HG02938 (cell line): ENCODE data around the gene ASPDH.

Experiments used
- ATAC-seq: cut with Tn5 transposase; IDR thresholded peaks from one replicate; pipeline ENCODE4 v1.9.1; 2021; ENCODE audit warnings: mild to moderate bottlenecking, moderate library complexity; ENCODE audit not compliant: unreplicated experiment

ASPDH gene

DNA sequence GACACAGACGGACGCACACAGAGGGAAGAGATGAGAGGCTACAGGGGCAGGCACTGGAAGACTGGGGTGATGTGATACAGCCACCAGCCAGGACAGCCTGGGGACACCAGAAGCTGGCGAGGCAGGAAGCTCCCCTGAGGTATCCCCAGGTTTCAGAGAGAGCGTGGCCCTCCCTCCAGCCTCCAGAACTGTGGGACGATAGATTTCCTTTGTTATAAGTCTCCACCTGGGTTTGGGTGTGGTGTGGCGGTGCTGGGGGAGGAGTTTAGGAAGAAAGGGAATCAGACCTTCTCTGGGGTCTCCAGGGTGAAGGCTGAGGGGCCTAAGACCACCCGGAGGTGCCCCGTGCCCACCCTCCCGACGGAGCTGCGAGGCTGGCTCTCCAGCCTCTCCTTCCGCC lies 2.7 kb upstream of the ASPDH start:
- ATAC-seq: no peak

DNA sequence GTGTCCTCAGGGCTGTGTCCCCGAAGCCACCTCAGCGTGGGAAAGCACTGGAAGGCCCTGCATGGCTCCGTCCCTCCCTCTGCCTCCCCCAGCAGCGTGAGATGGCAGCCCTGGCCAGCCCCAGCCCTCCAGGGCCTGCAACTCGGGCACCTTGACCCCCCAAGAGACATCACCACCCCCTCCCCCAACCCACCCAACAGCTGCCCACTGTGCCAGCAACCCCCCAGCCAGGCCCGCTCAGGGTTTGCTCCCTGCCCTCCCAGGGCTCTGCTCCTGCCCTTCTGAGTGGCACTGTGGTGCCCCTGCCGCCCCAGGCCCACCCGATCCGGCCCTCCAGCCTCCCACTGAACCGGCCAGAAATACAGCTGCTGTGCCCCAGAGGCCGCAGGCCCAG lies 1.5 kb upstream of the ASPDH start:
- ATAC-seq: no peak

DNA sequence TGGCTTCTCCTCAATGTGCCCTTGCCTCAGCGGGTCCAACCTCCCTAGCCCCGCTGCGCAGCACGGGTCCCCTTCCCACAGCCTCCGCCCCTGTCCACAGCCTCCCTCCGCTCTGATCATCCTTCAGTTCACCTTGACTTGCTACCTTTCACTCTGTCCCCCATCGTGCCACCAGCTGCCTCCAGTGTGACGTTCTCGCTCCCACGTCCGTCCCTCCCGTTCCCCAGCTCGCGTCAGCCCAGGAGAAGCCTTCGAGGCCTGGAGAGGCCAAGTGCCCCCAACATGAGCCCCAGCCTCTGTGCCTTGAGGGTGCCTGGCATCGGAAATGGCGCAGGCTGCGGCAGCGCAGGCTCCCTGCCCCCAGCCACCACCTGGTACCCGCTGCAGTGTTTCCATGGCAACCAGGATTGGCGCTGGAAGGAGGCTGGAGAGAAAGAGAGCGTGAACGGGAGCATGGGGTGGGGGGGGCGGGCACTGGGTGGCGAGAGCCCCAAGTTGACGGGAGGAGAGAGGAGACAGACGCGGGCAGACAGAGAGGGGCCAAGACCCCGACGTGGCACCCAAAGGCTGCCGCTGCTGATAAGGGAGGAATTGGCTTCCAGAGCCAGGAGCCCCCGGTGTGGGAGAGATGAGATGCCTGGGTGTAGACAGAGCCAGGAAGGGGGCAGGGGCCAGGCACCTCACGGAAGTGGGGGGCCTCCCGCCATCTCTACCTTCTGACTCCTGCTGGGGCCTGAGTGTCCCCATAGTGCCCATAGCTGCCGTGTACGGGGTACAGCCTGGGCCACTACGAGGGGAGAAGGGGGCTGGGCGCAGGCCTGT lies 844 bp upstream of the ASPDH start:
- ATAC-seq: no peak

DNA sequence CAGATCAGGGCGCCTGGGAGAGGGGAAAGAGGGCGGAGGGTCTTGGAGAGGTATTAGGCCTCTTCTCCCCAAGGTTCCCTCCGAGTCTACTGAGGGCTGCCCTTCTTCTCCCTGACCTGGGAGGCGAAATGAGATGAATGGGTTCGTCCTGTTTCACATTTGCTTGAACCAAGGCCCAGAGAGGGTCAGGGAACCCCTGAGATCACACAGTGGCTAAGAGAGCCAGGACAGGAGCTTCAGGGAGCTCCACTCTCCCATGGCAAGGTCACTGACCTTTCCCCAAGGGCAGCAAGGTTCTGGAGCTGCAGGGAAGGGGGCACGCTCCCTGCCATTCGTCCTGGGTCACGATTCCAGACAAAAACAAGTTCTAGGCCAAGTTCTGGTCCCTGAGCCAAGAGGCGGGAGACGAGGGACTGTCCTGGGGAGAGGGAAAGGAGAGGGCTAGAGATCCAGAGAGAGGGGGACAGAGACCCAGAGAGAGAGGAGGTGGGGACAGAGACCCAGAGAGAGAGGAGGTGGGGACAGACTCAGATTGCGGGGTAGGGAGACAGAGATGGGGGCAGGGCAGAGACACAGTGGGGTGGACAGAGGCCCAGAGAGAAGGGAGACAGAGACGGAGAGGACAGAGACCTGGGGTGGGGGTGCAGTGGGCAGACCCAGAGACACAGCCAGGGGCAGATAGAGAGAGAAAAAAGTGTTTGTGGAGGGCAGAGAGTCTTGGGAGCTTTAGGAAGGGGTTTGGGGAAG lies 541 bp downstream of the ASPDH start:
- no peak for ATAC-seq

DNA sequence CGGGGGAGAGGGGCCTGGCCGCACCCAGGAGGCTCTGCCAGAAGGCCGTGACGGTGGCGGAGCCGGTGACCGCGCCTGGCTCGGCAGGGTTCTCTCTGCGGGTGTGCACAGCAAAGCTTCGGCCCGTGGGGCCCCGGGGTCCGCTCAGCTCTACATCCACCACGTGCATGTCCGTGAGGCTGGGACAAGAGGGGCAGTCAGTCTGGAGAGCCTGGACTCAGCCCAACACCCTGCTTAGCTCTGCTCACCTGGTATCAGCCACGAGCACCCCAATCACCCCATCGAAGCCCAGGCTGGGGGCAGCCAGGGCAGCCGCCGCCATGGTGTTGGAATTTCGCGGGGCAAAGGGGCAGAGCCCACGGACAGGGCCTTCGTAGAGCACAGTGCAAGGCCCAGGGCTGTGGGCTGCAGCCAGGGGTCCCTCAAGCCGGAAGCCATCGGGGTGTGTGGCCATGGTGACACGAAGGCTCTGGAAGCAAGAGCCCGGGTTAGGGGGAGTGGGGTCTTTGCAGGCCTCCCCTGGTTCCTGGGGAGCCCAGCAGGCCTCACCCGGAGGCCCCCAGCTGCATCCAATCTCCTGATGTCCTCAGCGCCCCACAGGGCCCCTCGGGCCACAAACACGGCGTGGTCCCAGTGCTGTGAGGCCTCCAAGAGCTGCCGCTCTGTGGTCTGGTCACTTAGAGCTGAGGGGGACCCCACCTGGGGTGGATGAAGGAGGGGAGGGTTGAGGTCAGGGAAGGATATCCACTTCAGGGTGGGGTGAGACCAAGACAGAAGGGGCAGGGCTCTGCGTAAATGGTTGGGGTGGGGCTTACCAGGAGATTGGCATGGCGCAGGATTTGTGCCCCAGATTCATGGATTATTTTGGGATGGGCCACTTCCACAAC lies 1.4 kb downstream of the ASPDH start:
- ATAC-seq: no peak

DNA sequence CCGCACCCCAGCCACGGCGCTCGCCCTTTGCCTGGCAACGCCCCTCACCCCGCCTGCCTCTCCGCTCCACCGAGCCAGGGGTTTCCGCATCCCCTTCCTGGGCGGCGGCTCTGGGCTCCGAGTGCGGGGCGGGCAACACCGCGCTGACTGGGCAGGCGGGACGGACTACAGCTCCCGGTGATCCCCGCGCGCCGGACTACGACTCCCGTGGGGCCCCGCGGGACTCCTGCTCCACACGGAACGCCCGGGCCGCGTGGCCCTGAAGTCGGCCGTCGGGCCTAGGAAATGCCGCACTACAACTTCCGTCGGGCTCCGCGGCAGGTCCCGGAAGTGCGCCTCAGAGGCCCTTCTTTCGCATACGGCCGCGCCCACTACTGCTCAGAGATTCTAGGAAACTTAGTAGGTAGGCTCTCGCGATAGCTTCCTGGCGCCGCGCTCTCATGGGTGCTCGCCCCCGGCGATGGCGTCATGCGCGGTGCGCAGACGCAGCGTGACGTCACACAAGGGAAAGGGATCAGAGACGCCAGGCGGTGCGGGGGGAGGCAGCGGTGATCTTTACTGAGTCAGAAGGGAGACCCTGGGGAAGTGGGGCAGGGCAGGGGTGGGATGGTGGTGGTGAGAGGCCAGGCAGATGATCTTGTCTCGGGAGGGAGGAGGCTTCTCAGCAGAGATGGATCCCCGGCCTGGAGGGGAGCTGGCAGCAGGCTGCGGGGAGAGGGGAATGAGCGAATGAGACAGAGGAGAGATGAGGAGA lies 2.5 kb downstream of the ASPDH start, which contains the start of gene JOSD2:
JOSD2 (minus strand) TSS at position 123 of the 754 bp plus-strand sequence. CDS start 760 bp downstream, outside the sequence.
- ATAC-seq: peak; percentile 85

DNA sequence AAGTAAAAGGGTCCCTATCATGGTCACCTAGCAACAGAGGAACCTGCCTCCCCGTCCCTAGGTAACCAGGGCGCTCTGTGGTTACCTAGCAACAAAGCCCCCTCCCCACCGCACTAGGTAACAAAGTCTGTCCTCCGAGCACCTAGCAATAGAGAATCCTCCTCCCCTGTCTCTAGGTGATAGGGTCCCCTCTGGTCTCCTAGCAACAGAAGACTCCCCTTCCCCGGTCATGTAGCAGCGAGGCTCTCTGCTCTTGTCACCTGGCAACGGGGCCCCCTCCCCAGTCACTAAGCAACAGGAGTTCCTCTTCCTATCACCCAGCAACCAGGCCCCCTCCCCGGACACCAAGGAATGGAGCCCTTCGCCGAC lies 3.0 kb downstream of the ASPDH start:
- no peak for ATAC-seq

DNA sequence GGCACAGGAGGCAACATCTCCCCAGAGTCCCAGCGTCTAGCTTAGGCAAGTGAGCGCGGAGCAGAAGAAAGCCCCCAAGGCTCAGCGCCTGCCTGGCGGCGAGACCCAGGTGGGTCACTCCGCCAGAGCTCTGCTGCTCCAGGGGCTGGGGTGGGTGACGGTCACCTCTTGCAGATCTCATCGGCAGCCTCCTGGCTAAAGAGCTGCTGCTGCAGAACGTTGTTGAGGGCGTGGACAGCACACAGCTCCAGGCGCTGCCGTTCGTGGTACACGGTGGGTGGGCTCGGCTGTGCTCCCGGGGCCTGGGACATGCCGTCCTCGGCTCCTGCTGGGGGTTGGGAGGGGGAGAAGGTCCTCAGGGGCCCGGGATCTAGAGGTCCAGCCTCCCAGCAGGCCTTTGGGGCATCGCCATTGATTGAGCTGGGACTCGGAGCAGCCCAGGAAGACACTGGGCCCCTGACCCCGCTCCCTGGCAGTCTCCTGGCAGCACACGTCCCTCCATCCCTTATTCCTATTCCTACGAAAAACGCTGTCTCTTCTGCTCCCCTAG lies 3.5 kb downstream of the ASPDH start:
- no peak for ATAC-seq

DNA sequence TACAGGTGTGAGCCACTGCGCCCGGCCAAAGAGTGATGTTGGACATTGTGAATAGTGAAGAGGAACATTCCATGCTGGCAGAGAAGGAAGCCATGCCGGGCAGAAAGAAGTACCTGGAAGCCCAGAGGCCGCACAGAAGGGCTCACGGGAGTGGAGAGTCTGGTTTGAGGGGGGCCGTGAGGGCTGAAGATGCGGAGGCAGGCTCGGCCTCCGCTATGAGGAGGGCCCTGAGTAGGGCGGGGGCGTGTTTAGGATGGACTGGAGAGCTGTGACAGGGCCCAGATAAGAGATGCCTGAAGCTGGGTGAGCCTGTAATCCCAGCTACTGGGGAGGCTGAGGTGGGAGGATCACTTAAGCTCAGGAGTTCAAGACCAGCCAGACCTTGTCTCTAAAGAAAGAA lies 4.3 kb downstream of the ASPDH start:
- ATAC-seq: no peak

DNA sequence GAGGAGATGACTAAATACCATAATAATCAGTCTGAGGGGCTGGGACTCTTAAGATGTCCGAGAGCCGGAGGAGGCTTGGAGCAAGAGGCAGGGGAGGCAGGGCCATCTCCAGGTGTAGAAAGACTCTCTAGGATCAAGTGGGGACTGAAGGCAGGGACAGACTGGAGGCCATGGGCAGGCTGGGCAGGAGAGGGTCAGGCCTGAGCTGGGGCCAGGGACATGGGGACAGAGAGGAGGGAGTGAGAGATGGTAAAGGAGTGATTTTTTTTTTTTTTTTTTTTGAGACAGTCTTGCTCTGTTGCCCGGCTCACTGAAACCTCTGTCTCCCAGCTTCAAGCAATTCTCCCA lies 4.9 kb downstream of the ASPDH start:
- no peak for ATAC-seq

DNA sequence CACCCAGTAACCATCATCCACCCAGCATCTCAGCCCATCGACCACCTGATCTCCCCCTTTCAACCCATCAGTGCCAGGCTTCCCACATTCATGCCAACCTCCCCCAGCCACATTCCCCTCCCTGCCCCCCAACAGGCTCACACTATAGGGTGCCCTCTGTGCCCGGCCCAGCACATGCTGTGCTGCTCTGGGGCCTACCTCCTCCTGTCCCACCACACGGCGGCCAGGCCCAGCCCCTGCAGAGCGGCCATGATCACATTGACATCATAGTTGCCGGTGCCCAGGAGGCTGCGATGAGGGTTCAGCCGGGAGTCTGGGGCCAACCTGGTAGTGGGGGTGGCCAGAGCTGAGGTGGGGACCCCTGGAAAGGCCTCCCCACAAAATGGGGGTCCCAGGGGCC lies 6.3 kb downstream of the ASPDH start:
- ATAC-seq: no peak

DNA sequence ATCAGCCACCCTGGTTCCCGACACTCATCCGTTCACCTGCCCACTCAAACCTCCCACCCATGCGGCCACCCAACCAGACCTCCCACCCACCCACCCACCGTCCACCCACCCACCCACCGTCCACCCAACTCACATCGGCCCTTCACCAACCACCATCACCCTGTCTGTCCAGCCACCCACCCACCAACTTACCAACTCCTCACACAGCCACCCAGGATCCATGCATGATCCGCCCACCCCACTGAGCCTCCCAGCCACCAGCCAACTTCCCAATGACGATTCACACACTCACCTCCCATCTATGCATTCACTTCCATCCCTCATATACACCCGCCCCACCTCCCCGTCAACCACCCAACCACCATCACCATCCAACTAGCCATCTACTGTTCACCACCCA lies 7.0 kb downstream of the ASPDH start:
- ATAC-seq: no peak

DNA sequence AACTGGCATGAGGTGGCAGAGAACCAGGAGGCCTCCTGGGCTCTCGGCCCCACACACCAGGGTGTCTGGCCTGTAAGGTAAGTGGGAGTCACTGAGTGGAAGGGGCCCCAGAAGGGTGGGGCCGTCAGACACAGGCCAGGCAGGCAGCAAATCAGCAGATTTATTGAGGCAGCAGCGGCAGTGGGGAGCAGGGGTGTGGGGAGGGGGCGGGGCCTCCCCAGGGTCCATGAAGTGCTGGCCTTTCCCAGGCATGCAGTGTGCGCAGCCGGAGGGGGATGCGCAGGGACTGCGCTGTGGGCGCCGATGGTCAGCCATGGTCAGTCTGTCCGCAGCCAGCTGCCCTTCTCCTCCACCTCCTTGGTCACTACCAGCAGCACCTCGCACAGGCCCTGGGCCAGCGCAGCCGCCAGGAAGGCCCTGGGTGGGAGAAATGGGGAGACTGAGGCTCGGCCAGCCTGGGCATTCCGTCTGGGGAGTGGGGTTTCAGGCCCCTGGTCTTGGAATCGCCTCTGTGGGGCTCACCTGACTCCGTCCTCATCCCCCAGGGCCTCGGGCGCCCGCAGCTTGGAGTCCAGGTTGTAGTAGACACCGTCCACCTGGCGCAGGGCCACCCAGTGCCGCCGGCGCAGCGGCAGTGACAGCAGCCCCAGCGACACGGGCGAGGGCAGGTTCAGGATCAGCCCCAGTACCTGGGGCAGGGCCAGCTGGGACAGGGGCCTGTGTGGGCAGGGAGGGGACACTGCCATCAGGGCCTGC lies 7.7 kb downstream of the ASPDH start:
- ATAC-seq: no peak

DNA sequence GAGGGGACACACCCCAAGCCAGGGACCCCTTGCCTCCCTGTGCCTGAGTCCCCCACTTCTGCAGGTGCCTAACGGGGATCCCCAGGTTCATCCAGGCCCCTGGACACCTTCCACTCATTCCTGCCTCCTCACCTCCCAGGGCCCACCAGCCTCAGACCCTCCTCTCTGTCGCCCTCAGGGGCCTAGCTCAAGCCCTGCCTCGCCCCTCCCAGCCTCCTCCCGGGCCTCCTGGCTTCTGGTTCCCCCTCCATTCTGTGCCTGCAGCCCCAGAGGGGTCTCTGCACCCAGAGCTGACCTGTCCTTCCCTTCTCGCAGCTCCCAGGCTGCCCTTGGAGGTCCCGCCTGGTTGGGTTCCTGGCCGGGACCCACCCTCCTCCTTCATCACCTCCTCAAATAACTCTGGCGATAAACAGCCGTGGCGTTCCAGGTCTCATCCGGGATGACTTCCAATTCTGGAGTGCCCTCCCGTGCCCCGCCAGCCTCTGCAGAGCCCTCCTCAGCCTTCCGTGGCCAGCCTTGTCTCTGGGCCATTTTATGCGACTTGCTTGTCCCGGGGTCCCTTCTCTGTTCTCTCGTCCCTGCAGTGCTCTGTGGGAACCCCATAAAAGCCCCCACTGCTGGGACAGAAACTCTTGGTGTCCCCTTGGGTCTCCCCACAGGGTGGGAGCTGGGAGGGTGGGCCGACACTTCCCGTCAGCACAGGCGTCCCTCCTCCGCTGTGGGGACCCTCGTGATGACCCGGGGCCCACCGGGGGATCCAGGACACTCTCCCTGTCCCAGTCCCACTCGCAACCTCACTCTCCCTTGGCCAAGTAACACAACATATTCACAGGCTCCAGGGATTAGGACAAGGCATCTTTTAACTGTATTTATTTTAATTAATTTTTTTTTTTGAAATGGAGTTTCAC lies 11.9 kb downstream of the ASPDH start:
- no peak for ATAC-seq

DNA sequence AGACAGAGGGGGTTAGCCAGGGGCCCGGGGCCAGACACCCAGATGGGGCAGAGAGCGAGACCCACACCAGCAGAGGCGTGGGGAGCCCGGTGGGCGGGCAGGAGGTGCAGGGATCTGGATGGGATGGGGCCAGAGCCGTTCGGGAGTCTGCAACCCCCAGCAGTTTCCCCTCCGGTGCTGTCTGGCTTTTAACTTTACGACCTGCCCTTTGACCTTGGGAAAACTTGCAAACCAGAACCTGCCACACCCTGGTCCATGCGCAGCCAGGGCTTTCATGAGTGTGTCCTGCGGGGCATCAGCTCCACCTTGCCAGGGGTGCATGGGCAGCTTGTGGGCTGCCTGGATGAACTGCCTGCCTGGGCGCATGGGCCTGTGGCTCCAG lies 12.5 kb downstream of the ASPDH start:
- no peak for ATAC-seq

DNA sequence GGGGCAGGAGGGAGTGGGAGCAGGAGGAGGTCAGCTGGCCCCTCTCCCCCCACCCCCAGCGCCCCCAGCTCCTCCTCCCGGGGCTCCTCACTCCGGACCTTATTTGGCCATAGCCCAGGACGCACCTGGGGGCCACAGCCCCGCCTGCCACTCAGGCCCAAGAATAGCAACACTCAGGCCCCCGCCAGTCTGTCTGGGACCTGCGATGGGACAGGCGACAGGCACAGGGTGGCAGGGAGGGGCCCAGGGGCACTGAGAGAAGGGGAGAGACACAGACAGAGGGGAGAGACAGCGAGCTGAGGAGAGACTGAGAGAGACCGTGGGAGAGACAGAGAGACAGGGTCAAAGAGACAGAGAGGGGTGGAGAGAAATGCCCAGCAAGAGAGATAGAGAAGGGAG lies 13.0 kb downstream of the ASPDH start:
- ATAC-seq: no peak

DNA sequence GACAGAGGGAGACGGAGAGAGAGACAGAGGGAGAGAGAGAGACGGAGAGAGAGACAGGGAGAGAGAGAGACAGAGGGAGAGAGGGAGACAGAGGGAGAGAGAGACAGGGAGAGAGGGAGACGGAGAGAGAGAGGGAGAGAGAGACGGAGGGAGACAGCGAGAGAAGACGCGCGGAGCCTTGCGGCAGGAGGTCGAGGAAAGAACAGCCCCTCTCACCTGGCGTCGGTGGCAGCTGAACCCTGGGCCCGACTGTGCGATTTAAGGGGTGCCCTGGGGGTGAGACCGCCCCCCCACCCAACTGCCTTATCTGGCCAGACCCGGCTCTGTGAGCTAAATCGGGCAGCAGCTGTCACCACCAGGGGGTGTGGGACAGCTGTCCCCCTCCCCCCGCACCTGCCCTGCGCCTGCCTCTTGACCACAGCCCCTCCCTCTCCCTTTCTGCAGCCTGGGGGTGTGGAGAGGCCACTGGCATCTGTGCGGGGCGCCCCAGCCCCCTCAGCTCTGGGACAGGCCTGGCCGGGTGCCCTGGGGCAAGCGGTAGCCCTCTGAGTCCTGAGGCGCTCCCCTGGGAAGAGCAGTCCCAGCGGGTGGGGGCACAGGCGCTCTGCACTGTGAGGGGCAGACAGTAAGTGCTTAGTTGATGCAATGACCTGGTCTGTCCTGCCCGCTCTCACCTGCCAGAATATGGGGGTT lies 13.5 kb downstream of the ASPDH start:
- ATAC-seq: no peak
